Right kidney (tissue), 1 donor: ENCODE measurements around the gene ZNF280B.
"Not testable (repeated sequence)": the region's sequence is repeated elsewhere in the genome, so short reads cannot be mapped to it uniquely, and the experiment has no call there.

Experiments used
- DNase-seq: peaks from one replicate; pipeline ENCODE4 v3.0.0-alpha.2; 2016

ZNF280B gene

GRCh38 chr22:22509912-22510311 lies 1.4 kb upstream of the ZNF280B start:
- not testable (repeated sequence) for DNase-seq

- no peak for DNase-seq
Measured at GRCh38 chr22:22507743-22508273, 734 bp downstream of the ZNF280B start.

GRCh38 chr22:22506736-22507135 lies 1.8 kb downstream of the ZNF280B start:
- no peak for DNase-seq

- DNase-seq: no peak
Measured at GRCh38 chr22:22498267-22498666, 10.3 kb downstream of the ZNF280B start.

GRCh38 chr22:22491589-22491988 lies 17.0 kb downstream of the ZNF280B start:
- not testable (repeated sequence) for DNase-seq

GRCh38 chr22:22488736-22489135 lies 19.8 kb downstream of the ZNF280B start:
- DNase-seq: no peak

- no peak for DNase-seq
Measured at GRCh38 chr22:22487869-22488597, 20.5 kb downstream of the ZNF280B start.

- no peak for DNase-seq
Measured at GRCh38 chr22:22487059-22487458, 21.5 kb downstream of the ZNF280B start.

- no peak for DNase-seq
Measured at GRCh38 chr22:22486132-22486899, 22.2 kb downstream of the ZNF280B start.

GRCh38 chr22:22485524-22485923 lies 23.0 kb downstream of the ZNF280B start:
- no peak for DNase-seq

GRCh38 chr22:22484023-22484422 lies 24.5 kb downstream of the ZNF280B start:
- no peak for DNase-seq

GRCh38 chr22:22480940-22481339 lies 27.6 kb downstream of the ZNF280B start:
- no peak for DNase-seq

- no peak for DNase-seq
Measured at GRCh38 chr22:22479999-22480532, 28.5 kb downstream of the ZNF280B start.

- no peak for DNase-seq
Measured at GRCh38 chr22:22479116-22479515, 29.4 kb downstream of the ZNF280B start.

GRCh38 chr22:22478470-22478869 lies 30.1 kb downstream of the ZNF280B start:
- no peak for DNase-seq

- no peak for DNase-seq
Measured at GRCh38 chr22:22474733-22475132, 33.8 kb downstream of the ZNF280B start.

- not testable (repeated sequence) for DNase-seq
Measured at GRCh38 chr22:22471104-22471503, 37.4 kb downstream of the ZNF280B start.

GRCh38 chr22:22469527-22469926 lies 39.0 kb downstream of the ZNF280B start:
- no peak for DNase-seq

- not testable (repeated sequence) for DNase-seq
Measured at GRCh38 chr22:22468794-22469469, 39.6 kb downstream of the ZNF280B start.

- no peak for DNase-seq
Measured at GRCh38 chr22:22467112-22467511, 41.4 kb downstream of the ZNF280B start.

GRCh38 chr22:22465782-22466181 lies 42.8 kb downstream of the ZNF280B start:
- no peak for DNase-seq

- no peak for DNase-seq
Measured at GRCh38 chr22:22465094-22465602, 43.4 kb downstream of the ZNF280B start.
